H1 (cell line): Measurements from ENCODE around the gene CAPN9.

Experiments used
- BACH1 ChIP-seq: IDR thresholded peaks from 2 replicates; pipeline ENCODE4 v1.6.1; 2012; ENCODE audit warnings: low read length, improper control_type of control experiment
- CTCF ChIP-seq, 3 experiments: IDR thresholded peaks; 1 replicate in 2 of 3; 2 replicates in 1 of 3; pipeline versions ENCODE4 v1.5.1 to v1.6.1; 2011; ENCODE audit warnings: low read length in 3 of 3, mild to moderate bottlenecking in 3 of 3, inconsistent platforms in 2 of 3, low read depth in 1 of 3, moderate library complexity in 1 of 3; ENCODE audit not compliant: insufficient read depth in 1 of 3; ENCODE audit errors: control extremely low read depth in 1 of 3
- HDAC6 ChIP-seq: IDR thresholded peaks from one replicate; pipeline ENCODE4 v1.7.1; 2012; ENCODE audit warnings: low read depth, mild to moderate bottlenecking, inconsistent platforms, low read length, moderate library complexity
- JUND ChIP-seq: IDR thresholded peaks from 2 replicates; pipeline ENCODE4 v1.6.1; 2011; ENCODE audit warnings: mild to moderate bottlenecking, improper control_type of control experiment, low read length
- NANOG ChIP-seq: IDR thresholded peaks from 2 replicates; pipeline ENCODE4 v1.6.1; 2011; ENCODE audit warnings: low read length, low read depth, mild to moderate bottlenecking, inconsistent platforms; ENCODE audit not compliant: insufficient read depth, poor library complexity, severe bottlenecking
- SRF ChIP-seq: IDR thresholded peaks from 2 replicates; pipeline ENCODE4 v1.6.1; 2011; ENCODE audit warnings: mild to moderate bottlenecking, low read depth, low read length, moderate library complexity
- ZNF274 ChIP-seq: IDR thresholded peaks from 2 replicates; pipeline ENCODE4 v1.7.0; 2012; ENCODE audit warnings: low read length, borderline replicate concordance; ENCODE audit errors: extremely low read depth

- TF ChIP-seq BACH1: no peak
- TF ChIP-seq CTCF (IDR thresholded peaks at IDR 0.05; ENCODE audit: control extremely low read depth in 1 of 3, insufficient read depth in 1 of 3, low read depth in 1 of 3, low read length in 3 of 3): no peak
- no peak for TF ChIP-seq SRF
- TF ChIP-seq NANOG: no peak
- no peak for TF ChIP-seq HDAC6
- TF ChIP-seq ZNF274: no peak
- no peak for TF ChIP-seq JUND
Observed at GRCh38 chr1:230754796-230755195, 7.6 kb downstream of the CAPN9 start.
